Measurements from ENCODE around the gene PHC2.

Gene PHC2

DNA sequence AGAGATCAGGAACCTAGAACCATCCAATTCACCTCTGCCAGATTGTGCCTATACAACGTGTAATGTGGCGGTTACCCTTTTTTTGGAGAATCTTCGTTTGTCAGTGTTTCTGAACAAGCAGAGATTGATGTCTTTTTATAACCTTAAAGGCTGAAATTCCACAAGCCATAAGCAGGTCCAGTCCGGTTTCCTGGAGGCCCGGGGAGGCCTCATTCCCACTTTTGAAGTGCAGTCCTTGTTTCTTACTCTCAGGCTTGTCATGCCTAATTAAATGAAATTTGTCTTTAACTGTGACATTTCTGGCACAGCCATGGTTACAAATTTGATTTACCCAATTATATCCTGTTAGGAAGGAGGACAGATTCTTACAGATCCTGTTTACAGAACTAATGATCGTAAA is 146.8 kb downstream of the PHC2 start:
- DNase-seq: no peak

DNA sequence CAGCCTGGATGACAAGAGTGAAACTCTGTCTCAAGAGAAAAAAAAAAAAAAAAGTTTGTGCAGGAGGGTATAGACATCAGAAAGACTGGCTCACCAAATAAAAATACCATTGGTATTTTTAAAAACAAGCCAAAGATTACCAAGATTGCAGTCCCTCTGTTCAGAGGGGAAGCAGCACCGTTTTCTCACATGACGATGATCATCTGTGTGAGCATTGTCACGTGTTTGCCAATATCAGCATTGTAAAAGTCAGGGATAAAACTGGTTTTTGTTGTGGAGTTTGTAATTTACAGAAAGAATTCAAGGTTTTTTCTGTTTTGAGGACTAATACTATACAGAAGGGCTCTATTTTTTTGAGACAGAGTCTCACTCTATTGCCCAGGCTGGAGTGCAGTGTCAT is 148.1 kb downstream of the PHC2 start:
- DNase-seq: no peak

- DNase-seq: no peak
Observed at GRCh38 chr1:33281554-33282303, 149.2 kb downstream of the PHC2 start.

DNA sequence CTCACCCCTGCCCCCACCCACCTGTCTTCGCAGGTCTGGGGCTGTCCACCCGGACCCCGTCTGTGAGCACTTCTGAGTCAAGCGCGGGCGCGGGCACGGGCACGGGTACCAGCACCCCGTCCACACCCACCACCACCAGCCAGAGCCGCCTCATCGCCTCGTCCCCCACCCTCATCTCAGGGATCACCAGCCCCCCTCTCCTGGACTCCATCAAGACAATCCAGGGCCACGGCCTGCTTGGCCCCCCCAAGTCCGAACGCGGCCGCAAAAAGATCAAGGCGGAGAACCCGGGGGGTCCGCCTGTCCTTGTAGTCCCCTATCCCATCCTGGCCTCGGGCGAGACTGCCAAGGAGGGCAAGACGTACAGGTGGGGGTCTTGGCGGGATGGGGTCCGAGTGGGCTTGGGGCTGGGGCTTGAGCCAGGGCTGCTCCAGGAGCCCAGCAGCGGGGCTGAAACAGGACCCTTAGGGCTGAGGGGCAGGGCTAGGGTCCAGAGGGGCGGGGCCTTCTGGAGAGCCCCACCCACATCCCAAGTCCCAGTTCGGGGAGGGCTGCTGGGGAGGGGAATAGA is 150.7 kb downstream of the PHC2 start:
- DNase-seq: no peak

- no peak for DNase-seq
Observed at GRCh38 chr1:33277488-33278084, 153.3 kb downstream of the PHC2 start.

GRCh38 chr1:33276573-33277298 is 154.2 kb downstream of the PHC2 start:
- DNase-seq: no peak

- DNase-seq: no peak
Observed at GRCh38 chr1:33275706-33276572, 155.0 kb downstream of the PHC2 start.

GRCh38 chr1:33275195-33275594 is 155.7 kb downstream of the PHC2 start:
- DNase-seq: no peak

DNA sequence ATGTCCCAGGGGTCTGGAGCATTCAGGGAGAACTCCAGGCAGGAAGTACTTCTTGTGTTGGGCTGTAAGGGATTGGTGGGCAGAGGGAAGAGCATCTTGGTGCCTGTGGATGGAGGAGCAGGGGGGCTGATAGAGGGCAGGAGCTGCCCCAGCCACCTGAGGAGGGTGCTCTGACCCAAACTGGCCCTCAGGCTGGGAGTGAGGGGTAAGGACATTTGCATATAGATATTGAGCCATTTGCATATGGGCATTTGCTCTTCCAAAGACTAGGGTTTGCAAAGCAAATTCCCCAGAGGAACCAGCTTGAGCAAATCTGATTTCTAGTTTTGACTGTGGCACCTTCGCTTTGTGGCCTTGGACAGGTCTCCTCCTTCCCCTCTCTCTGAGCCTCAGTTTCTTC is 156.4 kb downstream of the PHC2 start:
- DNase-seq: no peak

DNA sequence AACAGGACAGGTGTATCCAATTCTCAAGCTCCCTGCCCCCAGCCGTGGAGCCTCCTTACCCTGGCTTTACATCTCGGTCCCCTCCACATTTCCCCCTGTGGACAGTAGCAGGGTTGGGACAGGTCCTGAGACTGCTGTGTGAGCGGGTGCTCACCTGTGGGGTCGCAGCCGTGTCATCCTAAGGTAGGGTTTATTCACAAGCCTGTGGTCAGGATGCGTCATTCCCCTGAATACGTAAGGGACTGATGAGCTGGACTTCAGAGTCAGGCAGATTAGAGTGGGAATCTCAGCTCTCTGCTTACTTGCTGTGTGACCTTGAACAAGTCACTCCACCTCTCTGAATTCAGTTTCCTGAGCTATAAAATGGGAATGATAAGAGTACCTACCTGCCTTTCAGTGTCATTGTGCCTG is 156.9 kb downstream of the PHC2 start:
- no peak for DNase-seq

All from NCI-H446 treated with DMSO at 0.1 percent for 48 hours (cell line).